ENCODE measurements around the gene ATL3.
"Not testable (repeated sequence)": the region's sequence is repeated elsewhere in the genome, so short reads cannot be mapped to it uniquely, and the experiment has no call there.

ATL3 gene

DNA sequence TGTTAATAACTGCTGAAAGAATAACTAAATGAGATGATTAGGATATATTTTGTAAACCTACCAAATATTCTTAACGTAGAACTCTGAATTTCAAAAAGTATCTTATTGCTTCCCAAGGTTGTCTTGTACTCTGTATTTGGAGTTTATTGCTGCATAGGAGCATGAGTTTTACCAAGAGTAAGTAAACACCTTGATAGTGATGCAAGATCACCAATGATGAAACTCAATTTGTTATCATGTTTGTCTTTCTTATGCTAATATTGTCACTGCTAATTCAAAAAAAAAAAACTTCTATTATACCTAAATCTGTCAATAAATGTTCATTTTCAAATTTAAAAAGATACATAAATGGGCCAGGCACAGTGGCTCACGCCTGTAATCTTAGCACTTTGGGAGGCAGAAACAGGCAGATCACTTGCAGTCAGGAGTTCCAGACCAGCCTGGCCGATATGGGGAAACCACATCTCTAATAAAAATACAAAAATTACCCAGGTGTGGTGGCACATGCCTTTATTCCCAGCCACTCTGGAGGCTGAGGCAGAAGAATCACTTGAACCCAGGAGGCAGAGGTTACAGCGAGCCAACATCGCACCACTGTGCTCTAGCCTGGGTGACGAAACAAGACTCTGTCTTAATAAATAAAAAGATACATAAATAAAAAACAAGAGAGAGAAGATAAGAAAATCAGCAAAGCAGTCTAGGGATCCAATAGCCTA is 84.6 kb downstream of the ATL3 start:
- Histone ChIP-seq H3K36me3 (replicated peaks; ENCODE audit: insufficient read depth, low read length) (no peaks in the 10 kb centered on the region), H2AFZ (ENCODE audit: low read length) (no peak overlapping the region)
- TF ChIP-seq EZH2phosphoT487 (IDR thresholded peaks at IDR 0.05; ENCODE audit: low read length) (no peak), EZH2 (optimal IDR thresholded peaks at IDR 0.05; ENCODE audit: low read depth, low read length) (no peak)
- TF ChIP-seq, protein P1, sequence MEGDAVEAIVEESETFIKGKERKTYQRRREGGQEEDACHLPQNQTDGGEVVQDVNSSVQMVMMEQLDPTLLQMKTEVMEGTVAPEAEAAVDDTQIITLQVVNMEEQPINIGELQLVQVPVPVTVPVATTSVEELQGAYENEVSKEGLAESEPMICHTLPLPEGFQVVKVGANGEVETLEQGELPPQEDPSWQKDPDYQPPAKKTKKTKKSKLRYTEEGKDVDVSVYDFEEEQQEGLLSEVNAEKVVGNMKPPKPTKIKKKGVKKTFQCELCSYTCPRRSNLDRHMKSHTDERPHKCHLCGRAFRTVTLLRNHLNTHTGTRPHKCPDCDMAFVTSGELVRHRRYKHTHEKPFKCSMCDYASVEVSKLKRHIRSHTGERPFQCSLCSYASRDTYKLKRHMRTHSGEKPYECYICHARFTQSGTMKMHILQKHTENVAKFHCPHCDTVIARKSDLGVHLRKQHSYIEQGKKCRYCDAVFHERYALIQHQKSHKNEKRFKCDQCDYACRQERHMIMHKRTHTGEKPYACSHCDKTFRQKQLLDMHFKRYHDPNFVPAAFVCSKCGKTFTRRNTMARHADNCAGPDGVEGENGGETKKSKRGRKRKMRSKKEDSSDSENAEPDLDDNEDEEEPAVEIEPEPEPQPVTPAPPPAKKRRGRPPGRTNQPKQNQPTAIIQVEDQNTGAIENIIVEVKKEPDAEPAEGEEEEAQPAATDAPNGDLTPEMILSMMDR (IDR thresholded peaks at IDR 0.05; ENCODE audit: low read length): no peak

DNA sequence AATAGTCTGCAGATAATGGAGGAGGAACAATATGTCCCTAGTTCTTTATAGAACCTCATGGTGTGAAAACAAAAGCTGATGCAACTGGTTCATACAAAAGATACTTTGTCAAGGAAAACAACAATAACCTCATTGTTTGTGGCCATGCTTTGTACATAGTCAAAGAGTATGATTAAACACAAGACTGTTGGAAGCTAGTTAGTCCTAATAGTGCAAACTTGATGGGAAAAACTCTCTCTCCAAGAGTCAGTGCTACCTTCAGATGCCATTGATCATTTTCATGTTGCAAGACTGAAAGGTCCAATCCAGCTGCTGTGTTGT is 87.9 kb downstream of the ATL3 start:
- H3K27ac ChIP-seq (ENCODE audit: low read length): no peak overlapping the region
- H2AFZ ChIP-seq (ENCODE audit: low read length): no peak overlapping the region
- no peak for TF ChIP-seq EZH2phosphoT487 (IDR thresholded peaks at IDR 0.05; ENCODE audit: low read length)
- TF ChIP-seq, protein P1 (IDR thresholded peaks at IDR 0.05; ENCODE audit: low read length): no peak
- no peak for TF ChIP-seq EZH2 (optimal IDR thresholded peaks at IDR 0.05; ENCODE audit: low read depth, low read length)

More for the DNA sequence above, 84.6 kb downstream of the ATL3 start:
- Histone ChIP-seq H3K4me2 (ENCODE audit: low read depth, low read length) (no peak overlapping the region), H3K9me2 (replicated peaks; ENCODE audit: insufficient read depth, low read length) (no peaks in the 10 kb centered on the region), H3K27me3 (replicated peaks; ENCODE audit: insufficient read depth, low read length) (no peaks in the 10 kb centered on the region), H3K4me3 (ENCODE audit: low read length) (no peak overlapping the region), H3K27ac (ENCODE audit: low read length) (no peak overlapping the region), H3F3A (ENCODE audit: insufficient read depth, low read length) (no peaks in the 10 kb centered on the region), H3K9me3 (replicated peaks; ENCODE audit: insufficient read depth, low read length) (no peaks in the 10 kb centered on the region), H3K4me1 (ENCODE audit: low read length) (0 out of 2 replicates have a peak, but pooled peaks cover 6% of the 10 kb centered on the region), H3K9ac (ENCODE audit: low read length) (no peak overlapping the region), H4K20me1 (ENCODE audit: insufficient read depth, low read length) (no peaks in the 10 kb centered on the region), H3K79me2 (ENCODE audit: low read length) (no peaks in the 10 kb centered on the region)
- no peak for DNase-seq

DNA sequence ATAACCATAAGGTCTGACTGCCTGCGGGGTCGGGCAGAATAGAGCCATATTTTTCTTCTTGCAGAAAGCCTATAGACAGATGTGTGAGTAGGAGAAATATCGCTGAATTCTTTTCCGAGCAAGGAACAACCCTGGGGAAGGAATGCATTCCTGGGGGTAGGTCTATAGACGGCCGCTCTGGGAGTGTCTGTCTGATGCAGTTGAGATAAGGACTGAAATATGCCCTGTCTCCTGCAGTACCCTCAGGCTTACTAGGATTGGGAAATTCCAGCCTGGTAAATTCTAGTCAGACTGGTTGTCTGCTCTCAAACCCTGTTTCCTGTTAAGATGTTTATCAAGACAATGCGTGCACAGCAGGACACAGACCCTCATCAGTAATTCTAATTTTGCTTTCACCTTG is 90.0 kb downstream of the ATL3 start:
- not testable (repeated sequence) for H3K27ac ChIP-seq (ENCODE audit: low read length); H3K9me3 ChIP-seq (replicated peaks; ENCODE audit: insufficient read depth, low read length)

More for the DNA sequence above, 87.9 kb downstream of the ATL3 start:
- Histone ChIP-seq H3K36me3 (replicated peaks; ENCODE audit: insufficient read depth, low read length) (no peaks in the 10 kb centered on the region), H3K27me3 (replicated peaks; ENCODE audit: insufficient read depth, low read length) (no peaks in the 10 kb centered on the region), H3F3A (ENCODE audit: insufficient read depth, low read length) (no peaks in the 10 kb centered on the region), H3K9ac (ENCODE audit: low read length) (no peak overlapping the region), H3K9me3 (replicated peaks; ENCODE audit: insufficient read depth, low read length) (no peaks in the 10 kb centered on the region), H3K4me3 (ENCODE audit: low read length) (no peak overlapping the region), H3K4me2 (ENCODE audit: low read depth, low read length) (no peak overlapping the region), H3K4me1 (ENCODE audit: low read length) (0 out of 2 replicates have a peak, but pooled peaks cover 6% of the 10 kb centered on the region), H3K9me2 (replicated peaks; ENCODE audit: insufficient read depth, low read length) (no peaks in the 10 kb centered on the region), H4K20me1 (ENCODE audit: insufficient read depth, low read length) (no peaks in the 10 kb centered on the region), H3K79me2 (ENCODE audit: low read length) (no peaks in the 10 kb centered on the region)
- DNase-seq: no peak

DNA sequence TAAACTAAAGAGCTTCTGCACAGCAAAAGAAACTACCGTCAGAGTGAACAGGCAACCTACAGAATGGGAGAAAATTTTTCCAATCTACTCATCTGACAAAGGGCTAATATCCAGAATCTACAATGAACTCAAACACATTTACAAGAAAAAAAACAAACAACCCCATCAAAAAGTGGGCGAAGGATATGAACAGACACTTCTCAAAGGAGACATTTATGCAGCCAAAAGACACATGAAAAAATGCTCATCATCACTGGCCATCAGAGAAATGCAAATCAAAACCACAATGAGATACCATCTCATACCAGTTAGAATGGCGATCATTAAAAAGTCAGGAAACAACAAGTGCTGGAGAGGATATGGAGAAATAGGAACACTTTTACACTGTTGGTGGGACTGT is 92.3 kb downstream of the ATL3 start:
- H3K27ac ChIP-seq (ENCODE audit: low read length); DNase-seq; H3F3A ChIP-seq (ENCODE audit: insufficient read depth, low read length); H4K20me1 ChIP-seq (ENCODE audit: insufficient read depth, low read length); H3K4me1 ChIP-seq (ENCODE audit: low read length); H3K27me3 ChIP-seq (replicated peaks; ENCODE audit: insufficient read depth, low read length); H3K79me2 ChIP-seq (ENCODE audit: low read length); H3K9me3 ChIP-seq (replicated peaks; ENCODE audit: insufficient read depth, low read length); H3K9ac ChIP-seq (ENCODE audit: low read length); H3K36me3 ChIP-seq (replicated peaks; ENCODE audit: insufficient read depth, low read length); H2AFZ ChIP-seq (ENCODE audit: low read length); H3K4me3 ChIP-seq (ENCODE audit: low read length); H3K9me2 ChIP-seq (replicated peaks; ENCODE audit: insufficient read depth, low read length); H3K4me2 ChIP-seq (ENCODE audit: low read depth, low read length): not testable (repeated sequence)

More for the DNA sequence above, 90.0 kb downstream of the ATL3 start:
- DNase-seq; H3K9ac ChIP-seq (ENCODE audit: low read length); H3K4me2 ChIP-seq (ENCODE audit: low read depth, low read length); H3K4me1 ChIP-seq (ENCODE audit: low read length); H2AFZ ChIP-seq (ENCODE audit: low read length); H3K4me3 ChIP-seq (ENCODE audit: low read length); H3F3A ChIP-seq (ENCODE audit: insufficient read depth, low read length); H4K20me1 ChIP-seq (ENCODE audit: insufficient read depth, low read length); H3K9me2 ChIP-seq (replicated peaks; ENCODE audit: insufficient read depth, low read length); H3K36me3 ChIP-seq (replicated peaks; ENCODE audit: insufficient read depth, low read length); H3K79me2 ChIP-seq (ENCODE audit: low read length); H3K27me3 ChIP-seq (replicated peaks; ENCODE audit: insufficient read depth, low read length): not testable (repeated sequence)
